ENCODE results near the gene TKFC.
A peak's percentile ranks its signal among the peaks of the same experiment; 100 is the strongest.

The TKFC gene

GRCh38 chr11:61337706-61338470 is 4.9 kb downstream of the TKFC start (continued):
- TF ChIP-seq ZNF221 (tag by site-specific recombination; IDR thresholded peaks at IDR 0.05; ENCODE audit: borderline replicate concordance) = no peak
- no peak for TF ChIP-seq YY2 (tag by site-specific recombination; IDR thresholded peaks at IDR 0.05)
- no peak for TF ChIP-seq ZNF623 (tag by site-specific recombination; IDR thresholded peaks at IDR 0.05)
- TF ChIP-seq ZEB2 (tag by site-specific recombination; IDR thresholded peaks at IDR 0.05) = no peak

- H3K36me3 ChIP-seq (ENCODE audit: control insufficient read depth in 2 of 2, insufficient read depth in 1 of 2, low read length in 2 of 2) = peaks cover 0 to 50% of the 10 kb centered on the region in 2 experiments; a peak in 1 of 3 replicates
- no peaks in the 10 kb centered on the region for H3K4me1 ChIP-seq (ENCODE audit: control insufficient read depth, insufficient read depth, low read length)
- H3K27ac ChIP-seq (ENCODE audit: extremely low read depth, low read depth, low read length) = no peak overlapping the region
- H3K9me3 ChIP-seq (ENCODE audit: control insufficient read depth, insufficient read depth, low read depth, low read length) = no peaks in the 10 kb centered on the region
- TF ChIP-seq ZNF146 (tag by site-specific recombination; IDR thresholded peaks at IDR 0.05) (no peak), KLF17 (tag by site-specific recombination; IDR thresholded peaks at IDR 0.05) (no peak), ZNF639 (tag by site-specific recombination; IDR thresholded peaks at IDR 0.05) (no peak), ZNF280C (tag by site-specific recombination; IDR thresholded peaks at IDR 0.05) (no peak)
- H3K4me3 ChIP-seq (ENCODE audit: low read depth, low read length) = no peak overlapping the region
- ChIA-PET CTCF (interaction anchor here (0.5 to 6.0 kb wide), 3 partner anchors 11 to 47 kb away, joined by 3 to 210 read pairs (median 17); no protein-coding TSS in a partner anchor), POLR2A (interaction anchor here (1.0 kb wide), 1 partner anchor 23 kb away, joined by 3 read pairs; the partner anchor contains the start of genes CYB561A3 and TMEM138)
Observed at GRCh38 chr11:61338783-61339489, 5.9 kb downstream of the TKFC start.

- ChIA-PET POLR2A (interaction anchor here (1.0 kb wide), 1 partner anchor 23 kb away, joined by 3 read pairs; the partner anchor contains the start of genes CYB561A3 and TMEM138), CTCF (interaction anchor here (3.6 kb wide), 1 partner anchor 46 kb away, joined by 17 read pairs; no protein-coding TSS in a partner anchor)
- H3K4me1 ChIP-seq (ENCODE audit: control insufficient read depth, insufficient read depth, low read length) = no peaks in the 10 kb centered on the region
- H3K9me3 ChIP-seq (ENCODE audit: control insufficient read depth, insufficient read depth, low read depth, low read length) = no peaks in the 10 kb centered on the region
- no peak overlapping the region for H3K4me3 ChIP-seq (ENCODE audit: low read depth, low read length)
- no peak for TF ChIP-seq ZFP41 (tag by site-specific recombination; IDR thresholded peaks at IDR 0.05; ENCODE audit: borderline replicate concordance)
- TF ChIP-seq ZBTB26 (tag by site-specific recombination; optimal IDR thresholded peaks at IDR 0.05) = no peak
- peak; percentile 71 for TF ChIP-seq ZBTB17 (tag by site-specific recombination; IDR thresholded peaks at IDR 0.05)
- TF ChIP-seq ZNF133 (tag by site-specific recombination; IDR thresholded peaks at IDR 0.05) = no peak
- TF ChIP-seq SALL2 (tag by site-specific recombination; IDR thresholded peaks at IDR 0.05; ENCODE audit: borderline replicate concordance) = no peak
- H3K36me3 ChIP-seq (ENCODE audit: control insufficient read depth in 2 of 2, insufficient read depth in 1 of 2, low read length in 2 of 2) = peaks cover 0 to 53% of the 10 kb centered on the region in 2 experiments; a peak in 1 of 3 replicates
- H3K27ac ChIP-seq (ENCODE audit: extremely low read depth, low read depth, low read length) = no peak overlapping the region
Observed at GRCh38 chr11:61339490-61339878, 6.5 kb downstream of the TKFC start.

Data from HEK293 (cell line).